GM19395 (cell line): Measurements from ENCODE around the gene DPP10.

Source experiments
- ATAC-seq: cut with Tn5 transposase; IDR thresholded peaks from one replicate; pipeline ENCODE4 v1.9.1; 2021; ENCODE audit warnings: mild to moderate bottlenecking, moderate library complexity; ENCODE audit not compliant: unreplicated experiment

Gene DPP10

GRCh38 chr2:115634578-115634977, 1192.1 kb downstream of the DPP10 start:
- no peak for ATAC-seq

GRCh38 chr2:115635430-115635829, 1193.0 kb downstream of the DPP10 start:
- ATAC-seq = no peak

GRCh38 chr2:115649731-115650130, 1207.3 kb downstream of the DPP10 start:
- no peak for ATAC-seq

GRCh38 chr2:115650827-115651226, 1208.4 kb downstream of the DPP10 start:
- ATAC-seq = no peak

- ATAC-seq = no peak
Measured at GRCh38 chr2:115652652-115653051, 1210.2 kb downstream of the DPP10 start.

- ATAC-seq = no peak
Measured at GRCh38 chr2:115654362-115654761, 1211.9 kb downstream of the DPP10 start.

- no peak for ATAC-seq
Measured at GRCh38 chr2:115678129-115678528, 1235.7 kb downstream of the DPP10 start.

GRCh38 chr2:115684345-115684744, 1241.9 kb downstream of the DPP10 start:
- no peak for ATAC-seq

GRCh38 chr2:115691409-115691808, 1249.0 kb downstream of the DPP10 start:
- no peak for ATAC-seq

- ATAC-seq = no peak
Measured at GRCh38 chr2:115694651-115695050, 1252.2 kb downstream of the DPP10 start.

GRCh38 chr2:115733190-115733775, 1290.8 kb downstream of the DPP10 start:
- ATAC-seq = no peak

- no peak for ATAC-seq
Measured at GRCh38 chr2:115738111-115738510, 1295.7 kb downstream of the DPP10 start.

GRCh38 chr2:115739574-115739973, 1297.1 kb downstream of the DPP10 start:
- ATAC-seq = no peak

GRCh38 chr2:115746151-115746550, 1303.7 kb downstream of the DPP10 start:
- no peak for ATAC-seq

- ATAC-seq = no peak
Measured at GRCh38 chr2:115757286-115757685, 1314.8 kb downstream of the DPP10 start.

GRCh38 chr2:115763601-115764000, 1321.2 kb downstream of the DPP10 start:
- no peak for ATAC-seq

GRCh38 chr2:115771516-115771915, 1329.1 kb downstream of the DPP10 start:
- ATAC-seq = no peak

GRCh38 chr2:115774361-115774760, 1331.9 kb downstream of the DPP10 start:
- no peak for ATAC-seq

- no peak for ATAC-seq
Measured at GRCh38 chr2:115779085-115779632, 1336.7 kb downstream of the DPP10 start.

GRCh38 chr2:115782286-115782685, 1339.8 kb downstream of the DPP10 start:
- no peak for ATAC-seq

- ATAC-seq = no peak
Measured at GRCh38 chr2:115796078-115796477, 1353.6 kb downstream of the DPP10 start.

GRCh38 chr2:115807276-115807675, 1364.8 kb downstream of the DPP10 start:
- no peak for ATAC-seq

- ATAC-seq = no peak
Measured at GRCh38 chr2:115825912-115826311, 1383.5 kb downstream of the DPP10 start.
